OCI-LY1 (cell line): ENCODE measurements around the gene IRF4.

Experiments
- EZH2 ChIP-seq: fragments of 200-600 bp; sonication (generic), shearing (Covaris generic); IDR thresholded peaks from 2 replicates; pipeline ENCODE4 v1.8.0; 2017; ENCODE audit warnings: borderline replicate concordance, mixed run types, mild to moderate bottlenecking, antibody characterized with exemption, low read length, moderate library complexity, mixed read lengths
- TF ChIP-seq, protein P1 (sequence below): fragments of 200-600 bp; sonication (generic), shearing (Covaris generic); IDR thresholded peaks from 2 replicates; pipeline ENCODE4 v1.5.1; 2017; ENCODE audit warnings: mild to moderate bottlenecking, antibody characterized with exemption, low read length, moderate library complexity, mixed read lengths

DNA sequence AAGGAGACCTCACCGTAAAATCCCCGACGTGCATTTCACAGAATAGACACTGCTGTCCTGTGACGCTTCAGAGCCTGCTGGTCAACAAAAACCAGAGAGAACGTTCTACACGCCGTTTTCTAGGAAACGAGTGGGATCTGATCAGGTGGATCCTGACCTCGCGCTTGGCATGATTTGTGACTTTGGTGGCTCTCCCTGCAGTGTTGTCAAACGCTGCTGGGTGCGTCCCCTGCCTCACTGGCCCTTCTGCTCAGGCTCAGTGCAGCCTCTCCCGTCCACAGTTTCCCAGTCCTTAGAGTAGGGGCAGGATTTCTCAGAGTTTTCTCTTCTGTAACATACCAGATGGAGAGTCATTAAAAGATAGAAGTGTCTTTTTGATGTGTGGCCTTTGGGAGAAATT, 27.6 kb upstream of the IRF4 start:
- TF ChIP-seq, protein P1, sequence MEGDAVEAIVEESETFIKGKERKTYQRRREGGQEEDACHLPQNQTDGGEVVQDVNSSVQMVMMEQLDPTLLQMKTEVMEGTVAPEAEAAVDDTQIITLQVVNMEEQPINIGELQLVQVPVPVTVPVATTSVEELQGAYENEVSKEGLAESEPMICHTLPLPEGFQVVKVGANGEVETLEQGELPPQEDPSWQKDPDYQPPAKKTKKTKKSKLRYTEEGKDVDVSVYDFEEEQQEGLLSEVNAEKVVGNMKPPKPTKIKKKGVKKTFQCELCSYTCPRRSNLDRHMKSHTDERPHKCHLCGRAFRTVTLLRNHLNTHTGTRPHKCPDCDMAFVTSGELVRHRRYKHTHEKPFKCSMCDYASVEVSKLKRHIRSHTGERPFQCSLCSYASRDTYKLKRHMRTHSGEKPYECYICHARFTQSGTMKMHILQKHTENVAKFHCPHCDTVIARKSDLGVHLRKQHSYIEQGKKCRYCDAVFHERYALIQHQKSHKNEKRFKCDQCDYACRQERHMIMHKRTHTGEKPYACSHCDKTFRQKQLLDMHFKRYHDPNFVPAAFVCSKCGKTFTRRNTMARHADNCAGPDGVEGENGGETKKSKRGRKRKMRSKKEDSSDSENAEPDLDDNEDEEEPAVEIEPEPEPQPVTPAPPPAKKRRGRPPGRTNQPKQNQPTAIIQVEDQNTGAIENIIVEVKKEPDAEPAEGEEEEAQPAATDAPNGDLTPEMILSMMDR, result no peak
- TF ChIP-seq EZH2, result no peak
